ENCODE data around the gene ASPN.

- TF ChIP-seq POLR2A (IDR thresholded peaks at IDR 0.05) = no peak
- TF ChIP-seq CTCF (IDR thresholded peaks at IDR 0.05) = no peak
Measured at GRCh38 chr9:92518199-92518598, 35.9 kb upstream of the ASPN start.

Data from breast epithelium (tissue), 3 donors.